Memory B cell (primary cell): ENCODE measurements around the gene RPS23.

Source experiments
- ATAC-seq: fragments of 150-1000 bp; cut with Tn5 transposase; 2 replicates; pipeline ENCODE4 v1.10.0; 2021; ENCODE audit warnings: low read depth, mild to moderate bottlenecking, moderate library complexity
- DNase-seq, 2 donors: peaks; one replicate each; pipeline ENCODE4 v3.0.0; 2022; ENCODE audit warnings: low spot score in 2 of 2
- H3K27ac Mint-ChIP-seq: one replicate; pipeline ENCODE4 v1.8.0; 2022; ENCODE audit warnings: mild to moderate bottlenecking, moderate library complexity, mixed read lengths
- H3K27me3 Mint-ChIP-seq: one replicate; pipeline ENCODE4 v1.8.0; 2022; ENCODE audit warnings: mixed read lengths
- H3K36me3 Mint-ChIP-seq: one replicate; pipeline ENCODE4 v1.8.0; 2022; ENCODE audit warnings: mild to moderate bottlenecking, mixed read lengths
- H3K4me1 Mint-ChIP-seq: one replicate; pipeline ENCODE4 v1.8.0; 2022; ENCODE audit warnings: mixed read lengths
- H3K4me3 Mint-ChIP-seq: one replicate; pipeline ENCODE4 v1.8.0; 2022; ENCODE audit warnings: mild to moderate bottlenecking, moderate library complexity, mixed read lengths
- H3K9me3 Mint-ChIP-seq: one replicate; pipeline ENCODE4 v1.8.0; 2022; ENCODE audit warnings: mixed read lengths

RPS23 gene

GRCh38 chr5:82246960-82247574 lies 31.1 kb downstream of the RPS23 start:
- H3K4me3 Mint-ChIP-seq = no peak overlapping the region
- DNase-seq = no peak
- ATAC-seq = no peak
- H3K4me1 Mint-ChIP-seq = no peaks in the 10 kb centered on the region
- H3K9me3 Mint-ChIP-seq = peaks cover 8% of the 10 kb centered on the region
- peaks cover 11% of the 10 kb centered on the region for H3K36me3 Mint-ChIP-seq
- H3K27me3 Mint-ChIP-seq = no peaks in the 10 kb centered on the region
- no peak overlapping the region for H3K27ac Mint-ChIP-seq

- Mint-ChIP-seq H3K27ac (no peak overlapping the region), H3K4me3 (no peak overlapping the region), H3K27me3 (no peaks in the 10 kb centered on the region), H3K36me3 (peaks cover 11% of the 10 kb centered on the region), H3K9me3 (peaks cover 8% of the 10 kb centered on the region), H3K4me1 (no peaks in the 10 kb centered on the region)
- ATAC-seq (no peak), DNase-seq (no peak)
Measured at GRCh38 chr5:82244854-82245635, 33.1 kb downstream of the RPS23 start.

DNA sequence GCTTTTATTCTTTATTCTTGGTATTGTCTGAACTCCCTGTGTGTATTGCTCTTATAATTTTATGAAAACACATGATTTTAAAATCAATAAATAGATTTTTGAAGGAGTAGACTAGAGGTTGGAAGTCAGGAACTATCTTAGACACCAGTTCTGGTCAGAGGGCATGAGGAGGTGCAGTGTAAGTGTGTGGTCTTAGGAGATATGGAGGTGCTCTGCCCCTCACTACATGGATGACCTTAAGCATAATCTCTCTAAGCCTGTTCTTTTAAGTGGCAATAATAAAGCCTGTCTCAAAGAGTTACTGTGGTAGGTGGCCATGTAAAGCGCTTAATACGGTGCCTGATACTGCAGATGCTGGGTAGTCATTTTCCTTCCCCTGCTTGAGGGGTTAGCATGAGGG lies 34.0 kb downstream of the RPS23 start:
- Mint-ChIP-seq H3K27me3 (no peaks in the 10 kb centered on the region), H3K4me3 (no peak overlapping the region), H3K9me3 (peaks cover 8% of the 10 kb centered on the region), H3K36me3 (peaks cover 11% of the 10 kb centered on the region), H3K27ac (no peak overlapping the region), H3K4me1 (no peaks in the 10 kb centered on the region)
- DNase-seq = no peak
- ATAC-seq = no peak

DNA sequence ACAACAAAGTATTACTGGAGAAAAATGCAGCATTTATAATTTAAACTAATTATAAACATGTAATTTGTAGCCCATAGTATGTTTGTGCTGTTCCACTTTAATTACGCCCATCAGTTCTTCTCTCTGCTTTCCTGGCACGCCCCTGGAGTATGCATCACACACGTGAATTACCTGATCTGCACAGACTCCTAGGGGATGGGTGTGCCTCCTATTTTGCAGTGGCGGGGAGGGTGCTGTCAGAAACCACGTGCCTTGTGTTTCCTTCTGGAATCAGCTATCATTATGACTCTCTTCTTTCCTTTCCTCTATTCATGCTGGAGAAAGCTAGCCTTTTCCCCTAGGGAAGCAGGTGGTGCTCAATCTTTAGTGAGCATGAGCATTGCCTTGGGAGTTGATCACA lies 43.3 kb downstream of the RPS23 start:
- H3K36me3 Mint-ChIP-seq = no peaks in the 10 kb centered on the region
- no peaks in the 10 kb centered on the region for H3K4me1 Mint-ChIP-seq
- no peaks in the 10 kb centered on the region for H3K9me3 Mint-ChIP-seq
- DNase-seq (no peak), ATAC-seq (no peak)
- H3K27me3 Mint-ChIP-seq = no peaks in the 10 kb centered on the region
- H3K4me3 Mint-ChIP-seq = no peak overlapping the region
- no peak overlapping the region for H3K27ac Mint-ChIP-seq

- H3K27ac Mint-ChIP-seq = no peak overlapping the region
- H3K4me1 Mint-ChIP-seq = peaks cover 2% of the 10 kb centered on the region
- H3K36me3 Mint-ChIP-seq = no peaks in the 10 kb centered on the region
- H3K27me3 Mint-ChIP-seq = no peaks in the 10 kb centered on the region
- ATAC-seq = peak; percentile 83
- peak; percentile 63 to 66 for DNase-seq
- no peak overlapping the region for H3K4me3 Mint-ChIP-seq
- H3K9me3 Mint-ChIP-seq = no peaks in the 10 kb centered on the region
Measured at GRCh38 chr5:82225525-82226172, 52.5 kb downstream of the RPS23 start.
